DOHH2 (cell line): ENCODE results near the gene EVA1C.

Experiments
- H3F3A ChIP-seq: fragments of 200-600 bp; sonication (generic), shearing (Covaris generic); 2 replicates; pipeline ENCODE4 v1.6.0; 2016; ENCODE audit warnings: antibody characterized with exemption, mild to moderate bottlenecking; ENCODE audit not compliant: control insufficient read depth, insufficient read depth
- H3K27ac ChIP-seq: fragments of 200-600 bp; sonication (generic); 2 replicates; pipeline ENCODE4 v1.5.1; 2014; ENCODE audit warnings: low read depth, mild to moderate bottlenecking, low read length, moderate library complexity
- H3K27me3 ChIP-seq: fragments of 200-600 bp; sonication (generic); 2 replicates; pipeline ENCODE4 v1.6.1; 2014; ENCODE audit warnings: mild to moderate bottlenecking, low read length, mixed read lengths; ENCODE audit not compliant: control insufficient read depth
- H3K36me3 ChIP-seq: fragments of 200-600 bp; sonication (generic); 2 replicates; pipeline ENCODE4 v1.6.1; 2014; ENCODE audit warnings: mild to moderate bottlenecking, low read length, moderate library complexity, mixed read lengths; ENCODE audit not compliant: control insufficient read depth
- H3K4me1 ChIP-seq: fragments of 200-600 bp; sonication (generic); 2 replicates; pipeline ENCODE4 v1.6.1; 2014; ENCODE audit warnings: mild to moderate bottlenecking, low read length, mixed read lengths; ENCODE audit not compliant: control insufficient read depth
- H3K4me2 ChIP-seq: fragments of 200-600 bp; sonication (generic); 2 replicates; pipeline ENCODE4 v1.6.0; 2014; ENCODE audit warnings: mild to moderate bottlenecking, low read length, moderate library complexity
- H3K4me3 ChIP-seq: fragments of 200-600 bp; sonication (generic); 2 replicates; pipeline ENCODE4 v1.5.1; 2014; ENCODE audit warnings: mild to moderate bottlenecking, low read length, mixed read lengths
- H3K79me2 ChIP-seq: fragments of 200-600 bp; sonication (generic); 2 replicates; pipeline ENCODE4 v1.6.1; 2014; ENCODE audit warnings: mild to moderate bottlenecking, low read length, mixed read lengths; ENCODE audit not compliant: control insufficient read depth
- H3K9me2 ChIP-seq: fragments of 200-600 bp; sonication (generic); replicated peaks from 2 replicates; pipeline ENCODE4 v1.6.1; 2014; ENCODE audit warnings: mild to moderate bottlenecking, low read length, mixed read lengths; ENCODE audit not compliant: control insufficient read depth
- H3K9me3 ChIP-seq: fragments of 200-600 bp; sonication (generic); 2 replicates; pipeline ENCODE4 v1.6.1; 2014; ENCODE audit warnings: antibody characterized with exemption, low read length, mixed read lengths; ENCODE audit not compliant: control insufficient read depth, insufficient read depth
- H4K20me1 ChIP-seq: fragments of 200-600 bp; sonication (generic); 2 replicates; pipeline ENCODE4 v1.6.0; 2014; ENCODE audit warnings: low read depth, mild to moderate bottlenecking, antibody characterized with exemption, low read length, moderate library complexity; ENCODE audit not compliant: control insufficient read depth, insufficient read depth
- EZH2phosphoT487 ChIP-seq: fragments of 200-600 bp; sonication (generic); IDR thresholded peaks from 2 replicates; pipeline ENCODE4 v1.6.1; 2017; ENCODE audit warnings: borderline replicate concordance, mild to moderate bottlenecking, antibody characterized with exemption, low read length, moderate library complexity, mixed read lengths
- TF ChIP-seq, protein P1 (sequence below): fragments of 200-600 bp; sonication (generic); IDR thresholded peaks from one replicate; pipeline ENCODE4 v1.5.1; 2014; ENCODE audit warnings: antibody characterized with exemption, mild to moderate bottlenecking, low read depth, low read length; ENCODE audit not compliant: poor library complexity, severe bottlenecking

The EVA1C gene

DNA sequence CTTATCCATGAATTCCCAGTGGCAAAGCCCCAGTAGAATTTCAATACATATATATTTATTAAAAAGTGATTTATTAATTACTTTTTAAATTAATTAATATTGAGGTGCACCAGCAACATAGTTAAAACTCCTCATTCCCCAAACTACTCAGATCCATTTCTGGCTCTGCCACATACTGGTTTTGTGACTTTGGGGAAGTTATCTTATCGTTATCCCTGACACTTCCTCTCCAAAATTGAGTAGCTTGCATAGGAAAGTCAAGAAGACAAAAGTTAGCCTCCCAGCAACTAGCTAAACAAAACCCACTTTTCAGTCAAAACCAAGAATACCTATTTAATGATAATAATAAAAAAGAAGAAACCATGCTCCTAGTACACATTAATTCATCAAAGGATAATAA is 136.9 kb downstream of the EVA1C start:
- no peaks in the 10 kb centered on the region for H3K79me2 ChIP-seq

DNA sequence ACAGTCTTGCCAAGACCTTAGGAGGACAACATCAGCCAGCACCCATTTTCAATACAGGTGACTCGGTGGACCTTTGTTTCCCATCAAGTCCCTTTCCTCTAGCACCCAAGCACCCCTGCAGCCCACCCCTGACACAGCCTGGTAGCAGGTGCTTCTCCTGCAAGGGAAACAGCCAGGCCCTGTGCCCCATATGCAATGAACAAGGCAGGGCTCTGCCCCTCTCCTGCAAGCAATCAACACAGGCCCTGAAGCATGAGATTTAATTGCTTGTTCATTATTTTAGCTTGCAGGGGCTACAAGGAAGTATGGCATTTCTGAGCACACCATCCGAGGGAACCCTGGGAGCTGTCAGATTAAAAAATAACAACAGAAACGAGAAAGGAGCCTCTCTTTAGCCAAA is 137.4 kb downstream of the EVA1C start:
- H3K9me3 ChIP-seq, result no peaks in the 10 kb centered on the region
- H3K9me2 ChIP-seq, result no peaks in the 10 kb centered on the region
- TF ChIP-seq EZH2phosphoT487, result no peak
- TF ChIP-seq, protein P1, sequence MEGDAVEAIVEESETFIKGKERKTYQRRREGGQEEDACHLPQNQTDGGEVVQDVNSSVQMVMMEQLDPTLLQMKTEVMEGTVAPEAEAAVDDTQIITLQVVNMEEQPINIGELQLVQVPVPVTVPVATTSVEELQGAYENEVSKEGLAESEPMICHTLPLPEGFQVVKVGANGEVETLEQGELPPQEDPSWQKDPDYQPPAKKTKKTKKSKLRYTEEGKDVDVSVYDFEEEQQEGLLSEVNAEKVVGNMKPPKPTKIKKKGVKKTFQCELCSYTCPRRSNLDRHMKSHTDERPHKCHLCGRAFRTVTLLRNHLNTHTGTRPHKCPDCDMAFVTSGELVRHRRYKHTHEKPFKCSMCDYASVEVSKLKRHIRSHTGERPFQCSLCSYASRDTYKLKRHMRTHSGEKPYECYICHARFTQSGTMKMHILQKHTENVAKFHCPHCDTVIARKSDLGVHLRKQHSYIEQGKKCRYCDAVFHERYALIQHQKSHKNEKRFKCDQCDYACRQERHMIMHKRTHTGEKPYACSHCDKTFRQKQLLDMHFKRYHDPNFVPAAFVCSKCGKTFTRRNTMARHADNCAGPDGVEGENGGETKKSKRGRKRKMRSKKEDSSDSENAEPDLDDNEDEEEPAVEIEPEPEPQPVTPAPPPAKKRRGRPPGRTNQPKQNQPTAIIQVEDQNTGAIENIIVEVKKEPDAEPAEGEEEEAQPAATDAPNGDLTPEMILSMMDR, result no peak
- H3K79me2 ChIP-seq, result no peaks in the 10 kb centered on the region
- H3K36me3 ChIP-seq, result no peaks in the 10 kb centered on the region
- peaks cover 9% of the 10 kb centered on the region; the same call in 1 of the 2 replicates for H3K27me3 ChIP-seq
- no peak overlapping the region for H3K27ac ChIP-seq
- no peak overlapping the region for H3K4me3 ChIP-seq
- H3K4me2 ChIP-seq, result no peak overlapping the region
- no peaks in the 10 kb centered on the region for H3K4me1 ChIP-seq
- H4K20me1 ChIP-seq, result no peaks in the 10 kb centered on the region
- H3F3A ChIP-seq, result no peaks in the 10 kb centered on the region

More for the DNA sequence above, 136.9 kb downstream of the EVA1C start:
- no peak overlapping the region for H3K4me2 ChIP-seq
- no peaks in the 10 kb centered on the region for H3K9me2 ChIP-seq
- no peaks in the 10 kb centered on the region for H3K9me3 ChIP-seq
- no peaks in the 10 kb centered on the region for H3F3A ChIP-seq
- H3K36me3 ChIP-seq, result no peaks in the 10 kb centered on the region
- no peak overlapping the region for H3K27ac ChIP-seq
- peaks cover 9% of the 10 kb centered on the region; the same call in 1 of the 2 replicates for H3K27me3 ChIP-seq
- H4K20me1 ChIP-seq, result no peaks in the 10 kb centered on the region
- TF ChIP-seq, protein P1, result no peak
- no peak for TF ChIP-seq EZH2phosphoT487
- H3K4me1 ChIP-seq, result no peaks in the 10 kb centered on the region
- no peak overlapping the region for H3K4me3 ChIP-seq

DNA sequence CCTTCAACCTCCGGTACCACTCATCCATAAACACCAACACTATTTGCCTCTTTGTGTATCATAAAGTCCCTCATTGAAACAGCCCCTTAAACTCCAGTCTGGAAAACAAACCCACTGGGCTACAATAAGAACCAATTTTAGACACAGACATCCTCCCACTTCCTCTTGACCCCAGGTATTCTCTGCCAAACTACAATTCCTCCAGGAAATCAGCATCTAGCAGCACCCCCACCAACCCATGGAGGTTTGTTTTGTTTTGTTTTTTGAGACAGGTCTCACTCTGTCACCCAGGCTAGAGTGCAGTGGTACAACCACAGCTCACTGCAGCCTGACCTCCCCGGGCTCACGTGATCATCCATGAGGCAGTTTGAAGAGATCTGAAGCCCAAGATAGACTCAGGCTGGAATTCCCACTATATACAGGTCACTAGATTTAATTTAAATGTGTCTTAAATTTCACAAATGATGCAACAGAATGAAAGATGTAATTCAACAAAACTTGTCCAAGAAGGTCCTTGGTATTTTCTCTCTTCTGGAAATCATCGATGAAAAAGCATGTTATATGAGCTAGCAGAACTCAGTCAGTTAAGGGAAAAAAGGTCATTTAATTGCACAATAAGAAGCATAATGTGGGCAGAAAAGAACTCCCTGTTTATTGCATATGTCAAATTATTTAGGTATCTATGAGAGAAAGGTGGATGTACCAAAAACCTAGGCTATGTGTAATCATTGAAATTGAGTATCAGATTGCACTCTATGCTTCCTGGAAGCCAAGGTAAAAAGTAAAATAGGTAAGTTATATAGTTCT is 142.5 kb downstream of the EVA1C start:
- Histone ChIP-seq H3K9me3 (no peaks in the 10 kb centered on the region), H3K27me3 (peaks cover 13% of the 10 kb centered on the region), H3K79me2 (no peaks in the 10 kb centered on the region), H3K36me3 (no peaks in the 10 kb centered on the region), H3K4me1 (no peaks in the 10 kb centered on the region), H3F3A (no peaks in the 10 kb centered on the region), H3K4me3 (no peak overlapping the region), H4K20me1 (no peaks in the 10 kb centered on the region), H3K9me2 (no peaks in the 10 kb centered on the region), H3K4me2 (no peak overlapping the region), H3K27ac (no peak overlapping the region)
- TF ChIP-seq, protein P1, result no peak
- no peak for TF ChIP-seq EZH2phosphoT487
